Stimulated activated effector memory CD8-positive, alpha-beta T cell treated with anti-CD3 and anti-CD28 coated beads, Interleukin-12 subunit alpha, Interleukin-12 subunit beta, amount 100 ng/mL, for 72 hours (primary cell): ENCODE data around the gene CCDC191.

ENCODE experiments used
- ATAC-seq: fragments of 150-1000 bp; cut with Tn5 transposase; 2 replicates; pipeline ENCODE4 v1.10.0; 2021
- DNase-seq, 2 donors: peaks; one replicate each; pipeline ENCODE4 v3.0.0; 2021 to 2022; ENCODE audit warnings: low spot score in 2 of 2
- H3K27ac Mint-ChIP-seq: one replicate; pipeline ENCODE4 v1.8.0; 2022; ENCODE audit warnings: mild to moderate bottlenecking, mixed read lengths
- H3K36me3 Mint-ChIP-seq: one replicate; pipeline ENCODE4 v1.8.0; 2022; ENCODE audit warnings: mild to moderate bottlenecking, mixed read lengths
- H3K4me1 Mint-ChIP-seq: one replicate; pipeline ENCODE4 v1.8.0; 2022; ENCODE audit warnings: mixed read lengths
- H3K4me3 Mint-ChIP-seq: one replicate; pipeline ENCODE4 v1.8.0; 2022; ENCODE audit warnings: mild to moderate bottlenecking, mixed read lengths
- H3K9me3 Mint-ChIP-seq: one replicate; pipeline ENCODE4 v1.8.0; 2022; ENCODE audit warnings: mixed read lengths

CCDC191 gene

GRCh38 chr3:114025451-114025850 lies 30.9 kb downstream of the CCDC191 start:
- H3K4me3 Mint-ChIP-seq, result no peak overlapping the region
- no peak overlapping the region for H3K27ac Mint-ChIP-seq
- ATAC-seq (no peak), DNase-seq (no peak)
- no peaks in the 10 kb centered on the region for H3K36me3 Mint-ChIP-seq
- no peaks in the 10 kb centered on the region for H3K4me1 Mint-ChIP-seq
- no peaks in the 10 kb centered on the region for H3K9me3 Mint-ChIP-seq

- Mint-ChIP-seq H3K36me3 (no peaks in the 10 kb centered on the region), H3K4me1 (no peaks in the 10 kb centered on the region), H3K9me3 (no peaks in the 10 kb centered on the region), H3K27ac (no peak overlapping the region), H3K4me3 (no peak overlapping the region)
- DNase-seq (no peak), ATAC-seq (no peak)
Observed at GRCh38 chr3:114022145-114022802, 34.1 kb downstream of the CCDC191 start.

GRCh38 chr3:114020907-114021306 lies 35.4 kb downstream of the CCDC191 start:
- ATAC-seq, result peak; percentile 53
- Mint-ChIP-seq H3K36me3 (no peaks in the 10 kb centered on the region), H3K4me3 (no peak overlapping the region), H3K9me3 (no peaks in the 10 kb centered on the region), H3K27ac (no peak overlapping the region), H3K4me1 (no peaks in the 10 kb centered on the region)
- DNase-seq, result no peak

- no peaks in the 10 kb centered on the region for H3K9me3 Mint-ChIP-seq
- no peak overlapping the region for H3K4me3 Mint-ChIP-seq
- no peak for ATAC-seq
- DNase-seq, result no peak
- H3K27ac Mint-ChIP-seq, result no peak overlapping the region
- no peaks in the 10 kb centered on the region for H3K4me1 Mint-ChIP-seq
- no peaks in the 10 kb centered on the region for H3K36me3 Mint-ChIP-seq
Observed at GRCh38 chr3:114019486-114019885, 36.8 kb downstream of the CCDC191 start.

- no peaks in the 10 kb centered on the region for H3K4me1 Mint-ChIP-seq
- no peak overlapping the region for H3K27ac Mint-ChIP-seq
- ATAC-seq (no peak), DNase-seq (no peak)
- no peaks in the 10 kb centered on the region for H3K36me3 Mint-ChIP-seq
- no peak overlapping the region for H3K4me3 Mint-ChIP-seq
- H3K9me3 Mint-ChIP-seq, result no peaks in the 10 kb centered on the region
Observed at GRCh38 chr3:114014211-114014610, 42.1 kb downstream of the CCDC191 start.

- no peak overlapping the region for H3K27ac Mint-ChIP-seq
- DNase-seq, result no peak
- H3K36me3 Mint-ChIP-seq, result no peaks in the 10 kb centered on the region
- H3K4me3 Mint-ChIP-seq, result no peak overlapping the region
- no peaks in the 10 kb centered on the region for H3K9me3 Mint-ChIP-seq
- no peak for ATAC-seq
- H3K4me1 Mint-ChIP-seq, result no peaks in the 10 kb centered on the region
Observed at GRCh38 chr3:114011059-114011797, 45.1 kb downstream of the CCDC191 start.

DNA sequence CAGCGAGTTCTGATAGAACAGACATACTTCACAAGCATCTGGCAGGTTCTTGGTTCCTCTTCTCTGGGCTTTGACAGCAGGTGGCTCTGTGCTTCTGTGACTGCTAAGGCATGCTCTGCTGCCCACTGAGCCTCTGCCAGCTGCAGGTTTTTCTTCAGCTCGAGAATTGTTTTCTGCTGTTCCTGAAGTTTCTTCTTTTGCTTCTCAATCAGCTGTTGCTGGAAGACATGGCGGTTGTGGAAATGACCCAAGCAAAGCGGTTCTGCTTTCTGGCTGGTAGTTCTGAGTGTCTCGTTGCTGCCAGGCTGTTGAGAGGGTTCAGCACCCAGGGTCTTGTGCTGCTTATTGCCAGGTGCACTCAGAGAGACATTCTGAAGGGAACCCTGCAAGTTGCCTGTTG lies 50.8 kb downstream of the CCDC191 start:
- no peaks in the 10 kb centered on the region for H3K4me1 Mint-ChIP-seq
- ATAC-seq (no peak), DNase-seq (no peak)
- H3K9me3 Mint-ChIP-seq, result no peaks in the 10 kb centered on the region
- no peaks in the 10 kb centered on the region for H3K36me3 Mint-ChIP-seq
- no peak overlapping the region for H3K27ac Mint-ChIP-seq
- H3K4me3 Mint-ChIP-seq, result no peak overlapping the region

DNA sequence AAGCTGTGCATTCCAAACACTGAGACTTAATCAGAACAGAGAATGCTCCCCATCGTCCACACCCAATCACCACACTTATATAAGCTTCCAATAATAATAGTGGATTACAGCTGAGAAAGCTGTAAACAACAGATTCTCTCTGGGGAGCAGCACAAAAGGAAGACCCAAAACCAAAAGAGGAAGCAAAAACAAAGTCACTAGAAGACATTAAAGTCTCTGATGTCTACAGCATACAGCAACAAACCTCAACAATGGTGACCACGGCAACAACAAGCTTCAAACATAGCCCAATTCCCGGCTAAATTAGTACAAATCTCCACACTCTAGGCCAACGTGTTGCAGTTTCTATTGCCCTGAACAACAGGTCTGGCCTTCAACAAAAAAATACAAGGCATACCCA lies 70.8 kb downstream of the CCDC191 start:
- no peaks in the 10 kb centered on the region for H3K4me1 Mint-ChIP-seq
- no peak for ATAC-seq
- no peak overlapping the region for H3K4me3 Mint-ChIP-seq
- H3K36me3 Mint-ChIP-seq, result peaks cover 5% of the 10 kb centered on the region
- H3K9me3 Mint-ChIP-seq, result no peaks in the 10 kb centered on the region
- DNase-seq, result no peak
- no peak overlapping the region for H3K27ac Mint-ChIP-seq

DNA sequence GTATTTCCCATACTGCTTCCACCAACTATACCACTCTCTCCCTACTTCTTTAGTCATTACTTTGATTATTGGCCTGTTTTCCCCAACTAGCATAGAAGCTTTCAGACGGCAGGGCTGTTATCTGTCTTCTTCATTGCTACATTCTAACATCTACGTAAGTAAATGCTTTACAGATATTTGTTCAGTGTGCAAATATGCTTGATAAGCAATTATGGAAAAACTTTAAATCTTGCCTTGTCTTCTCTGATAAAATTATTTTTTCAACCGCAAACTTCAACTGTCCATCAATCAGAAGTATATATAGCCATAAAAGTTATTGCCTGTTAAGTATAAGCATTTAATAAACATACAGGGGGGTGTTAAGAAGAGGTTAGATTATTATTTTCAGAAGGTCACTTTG lies 72.8 kb downstream of the CCDC191 start:
- ATAC-seq, result no peak
- Mint-ChIP-seq H3K4me3 (no peak overlapping the region), H3K36me3 (peaks cover 5% of the 10 kb centered on the region), H3K27ac (no peak overlapping the region), H3K4me1 (no peaks in the 10 kb centered on the region), H3K9me3 (no peaks in the 10 kb centered on the region)
- DNase-seq, result no peak

DNA sequence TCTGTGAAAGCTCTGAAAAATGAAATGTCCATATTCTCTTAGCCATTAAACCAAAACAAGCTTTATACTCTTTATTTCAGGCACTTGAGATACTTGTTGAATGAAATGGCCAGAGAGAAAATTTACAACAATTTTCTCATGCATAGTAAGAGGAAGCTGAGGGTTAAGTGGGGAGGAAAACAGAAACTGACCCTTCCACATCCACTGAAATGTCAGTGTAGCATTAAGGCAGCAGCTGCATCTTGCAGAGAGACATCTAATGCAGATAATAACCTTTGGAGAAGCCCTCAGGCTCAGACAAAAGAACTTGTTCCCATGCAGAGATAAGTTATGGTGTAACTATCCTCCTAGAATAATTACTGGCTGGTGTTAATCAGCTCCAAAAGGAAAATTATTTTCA lies 74.5 kb downstream of the CCDC191 start:
- Mint-ChIP-seq H3K36me3 (peaks cover 5% of the 10 kb centered on the region), H3K9me3 (no peaks in the 10 kb centered on the region), H3K4me1 (no peaks in the 10 kb centered on the region), H3K27ac (no peak overlapping the region), H3K4me3 (no peak overlapping the region)
- ATAC-seq, result no peak
- DNase-seq, result no peak

- H3K4me1 Mint-ChIP-seq, result no peaks in the 10 kb centered on the region
- H3K36me3 Mint-ChIP-seq, result no peaks in the 10 kb centered on the region
Observed at GRCh38 chr3:113979916-113980315, 76.4 kb downstream of the CCDC191 start.

DNA sequence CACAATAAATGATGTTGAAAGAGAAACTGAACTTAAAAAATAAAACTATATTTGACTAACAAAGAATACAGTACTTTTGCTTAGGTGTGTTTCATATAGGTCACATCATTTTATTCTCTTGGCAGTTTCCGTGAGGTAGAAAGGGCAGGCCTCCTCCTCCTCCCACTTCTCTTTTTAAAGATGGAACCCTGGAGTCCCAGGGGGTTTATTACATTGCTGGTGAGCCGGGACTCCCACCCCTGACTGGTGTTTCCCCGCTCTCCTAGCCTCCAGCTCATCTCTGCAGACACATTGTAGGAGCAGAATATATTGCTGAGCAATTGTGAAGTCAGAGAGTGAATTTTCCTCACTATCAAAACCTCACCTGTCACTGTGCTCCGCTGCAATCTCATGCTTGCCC lies 78.5 kb downstream of the CCDC191 start:
- Mint-ChIP-seq H3K27ac (no peak overlapping the region), H3K36me3 (no peaks in the 10 kb centered on the region), H3K4me1 (no peaks in the 10 kb centered on the region), H3K9me3 (peaks cover 14% of the 10 kb centered on the region), H3K4me3 (no peak overlapping the region)
- ATAC-seq (no peak), DNase-seq (no peak)

More at GRCh38 chr3:113979916-113980315, 76.4 kb downstream of the CCDC191 start:
- peaks cover under 1% of the 10 kb centered on the region for H3K9me3 Mint-ChIP-seq
- H3K27ac Mint-ChIP-seq, result no peak overlapping the region
- DNase-seq (no peak), ATAC-seq (no peak)
- H3K4me3 Mint-ChIP-seq, result no peak overlapping the region

DNA sequence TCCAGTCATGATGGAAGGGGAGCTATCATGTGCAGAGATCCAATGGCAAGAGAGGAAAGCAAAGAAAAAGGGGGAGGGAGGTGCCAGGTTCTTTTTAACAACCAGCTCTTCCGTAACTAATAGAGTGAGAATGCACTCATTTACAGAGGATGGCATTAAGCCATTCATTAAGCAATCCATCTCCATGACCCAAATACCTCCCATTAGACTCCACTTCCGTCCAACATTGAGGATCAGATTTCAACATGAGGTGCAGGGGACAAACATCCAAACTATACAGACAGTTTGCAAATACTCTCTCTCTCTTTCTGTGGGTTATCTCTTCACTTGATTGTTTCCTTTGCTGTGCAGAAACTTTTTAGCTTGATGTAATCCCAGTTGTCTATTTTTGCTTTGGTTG lies 87.3 kb downstream of the CCDC191 start:
- Mint-ChIP-seq H3K9me3 (peaks cover 19% of the 10 kb centered on the region), H3K4me1 (no peaks in the 10 kb centered on the region), H3K36me3 (no peaks in the 10 kb centered on the region), H3K4me3 (no peak overlapping the region), H3K27ac (no peak overlapping the region)
- ATAC-seq (no peak), DNase-seq (no peak)

DNA sequence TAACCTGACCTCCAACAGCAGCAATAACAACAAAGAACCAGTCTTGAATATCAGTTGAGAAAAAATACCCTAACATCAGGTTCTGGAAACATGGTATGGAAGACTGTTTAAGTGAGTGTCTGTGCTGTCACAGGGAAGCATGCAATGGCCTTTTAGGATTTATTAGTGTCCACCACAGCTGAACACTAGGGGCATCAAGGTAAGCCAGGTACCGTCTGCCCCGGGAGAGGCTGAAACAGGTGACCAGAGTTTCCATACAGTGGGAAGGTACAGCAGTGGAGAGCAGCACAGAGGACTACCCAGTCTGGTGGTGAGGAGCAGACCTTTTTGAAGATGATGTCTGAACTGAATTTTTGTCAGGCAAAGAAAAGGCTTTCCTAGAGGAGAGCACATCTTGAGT lies 90.2 kb downstream of the CCDC191 start:
- DNase-seq (no peak), ATAC-seq (no peak)
- no peak overlapping the region for H3K27ac Mint-ChIP-seq
- H3K36me3 Mint-ChIP-seq, result no peaks in the 10 kb centered on the region
- H3K4me1 Mint-ChIP-seq, result no peaks in the 10 kb centered on the region
- no peak overlapping the region for H3K4me3 Mint-ChIP-seq
- no peaks in the 10 kb centered on the region for H3K9me3 Mint-ChIP-seq

DNA sequence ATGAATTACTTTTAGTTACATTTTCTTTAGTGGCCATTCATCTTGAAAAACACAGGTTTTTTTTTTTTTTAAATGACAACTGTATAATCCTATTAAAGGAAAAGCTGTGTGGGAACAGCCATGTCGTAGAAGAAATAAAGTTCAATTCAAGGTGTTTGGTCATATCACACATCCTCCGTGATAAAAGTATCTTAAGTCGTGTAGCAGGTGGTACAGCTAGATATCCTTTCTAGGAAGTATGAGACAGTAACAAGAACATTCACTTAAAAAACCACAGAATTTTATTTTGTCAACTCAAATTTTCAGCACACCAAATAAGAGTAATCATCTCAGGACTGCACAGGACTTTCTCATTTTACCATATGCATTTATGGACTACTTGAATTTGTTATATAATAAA lies 92.4 kb downstream of the CCDC191 start:
- ATAC-seq (peak; percentile 57), DNase-seq (no peak)
- Mint-ChIP-seq H3K9me3 (no peaks in the 10 kb centered on the region), H3K4me1 (no peaks in the 10 kb centered on the region), H3K4me3 (no peak overlapping the region), H3K27ac (no peak overlapping the region), H3K36me3 (no peaks in the 10 kb centered on the region)

DNA sequence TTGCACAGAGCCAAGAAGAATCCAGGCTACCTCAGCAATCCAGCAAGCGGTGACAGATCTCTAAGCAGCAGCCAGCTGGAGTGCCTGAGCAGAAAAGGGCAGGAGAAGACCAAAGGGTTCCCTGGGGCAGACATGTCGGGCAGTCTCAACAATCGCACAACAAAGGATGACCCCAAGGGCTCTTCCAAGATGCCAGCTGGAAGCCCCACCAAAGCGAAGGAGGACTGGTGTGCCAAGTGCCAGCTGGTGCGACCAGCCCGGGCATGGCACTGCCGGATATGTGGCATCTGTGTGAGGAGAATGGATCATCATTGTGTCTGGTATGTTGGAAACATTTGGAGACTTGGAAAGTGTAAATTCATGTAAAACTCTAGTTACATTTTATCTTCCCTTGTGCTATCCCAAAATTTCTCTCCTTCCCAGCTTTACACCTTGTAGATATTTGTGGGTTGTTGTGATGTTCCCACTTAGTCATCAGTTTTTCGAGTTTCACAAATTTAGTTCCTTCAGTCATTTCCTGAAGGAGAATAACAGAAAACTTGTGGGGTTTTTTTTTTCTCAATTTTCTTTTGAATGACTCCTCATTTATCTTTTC lies 102.1 kb downstream of the CCDC191 start:
- Mint-ChIP-seq H3K27ac (no peak overlapping the region), H3K9me3 (no peaks in the 10 kb centered on the region), H3K36me3 (no peaks in the 10 kb centered on the region), H3K4me3 (no peak overlapping the region), H3K4me1 (peaks cover 7% of the 10 kb centered on the region)
- no peak for DNase-seq
- no peak for ATAC-seq
